Measurements from ENCODE around the gene RNASET2. TPM values are rescaled to one million over a fixed set of nuclear protein-coding genes. Genes with fewer than 3 reads are reported as not detected.

The RNASET2 gene
- polyA plus RNA-seq, 1 donor (not counting 4 experiments of a cell fraction or from before 2014, with no cell fraction given) = 21.5 TPM

- H3K4me2 ChIP-seq (ENCODE audit: control insufficient read depth, extremely low read depth, insufficient read depth, low read depth, low read length) = no peak overlapping the region
- no peaks in the 10 kb centered on the region for H3K4me1 ChIP-seq (ENCODE audit: control insufficient read depth, extremely low read depth, insufficient read depth, low read length)
- H3K9me3 ChIP-seq (ENCODE audit: control insufficient read depth, low read depth, low read length) = no peaks in the 10 kb centered on the region
- dilution Hi-C loops (cut with MboI; ENCODE audit: extremely low pct_ligation_motif_present, low sequenced_read_pairs) = no loop called here
- no peaks in the 10 kb centered on the region for H3K9me1 ChIP-seq (ENCODE audit: control insufficient read depth, extremely low read depth, insufficient read depth, low read length)
- DNase-seq (ENCODE audit: low read depth, low spot score) = no peak
- H3K27me3 ChIP-seq (ENCODE audit: control insufficient read depth, extremely low read depth, insufficient read depth, low read length) = no peaks in the 10 kb centered on the region
- TF ChIP-seq EZH2 (IDR thresholded peaks at IDR 0.05; ENCODE audit: low read length) (no peak), CTCF (optimal IDR thresholded peaks at IDR 0.05 in 1 of 3, IDR thresholded peaks at IDR 0.05 in 1 of 3, conservative IDR thresholded peaks at IDR 0.05 in 1 of 3; ENCODE audit: extremely low read depth in 1 of 3, insufficient read depth in 2 of 3, low read length in 3 of 3) (no peak)
- H3K36me3 ChIP-seq (ENCODE audit: control insufficient read depth in 2 of 2, extremely low read depth in 1 of 2, insufficient read depth in 2 of 2, low read length in 2 of 2) = no peaks in the 10 kb centered on the region
- no peak overlapping the region for H3K4me3 ChIP-seq (ENCODE audit: control insufficient read depth in 2 of 3, extremely low read depth in 1 of 3, insufficient read depth in 2 of 3, low read depth in 1 of 3, low read length in 3 of 3)
- H2AFZ ChIP-seq (ENCODE audit: control insufficient read depth, low read length) = no peak overlapping the region
- no peak overlapping the region for H3K9ac ChIP-seq (ENCODE audit: control insufficient read depth, extremely low read depth, insufficient read depth, low read length)
- no peaks in the 10 kb centered on the region for H4K20me1 ChIP-seq (ENCODE audit: control insufficient read depth, extremely low read depth, insufficient read depth, low read length)
- FAIRE-seq = no peak
- no peak overlapping the region for H3K27ac ChIP-seq (ENCODE audit: control insufficient read depth, insufficient read depth, low read length)
- H3K79me2 ChIP-seq (ENCODE audit: control insufficient read depth, insufficient read depth, low read length) = no peaks in the 10 kb centered on the region
Measured at GRCh38 chr6:166970776-166971175, 14.4 kb upstream of the RNASET2 start.

GRCh38 chr6:166970091-166970490 lies 13.7 kb upstream of the RNASET2 start:
- no peak overlapping the region for H3K4me3 ChIP-seq (ENCODE audit: control insufficient read depth in 2 of 3, extremely low read depth in 1 of 3, insufficient read depth in 2 of 3, low read depth in 1 of 3, low read length in 3 of 3)
- DNase-seq (ENCODE audit: low read depth, low spot score) = no peak
- FAIRE-seq = no peak
- H3K79me2 ChIP-seq (ENCODE audit: control insufficient read depth, insufficient read depth, low read length) = no peaks in the 10 kb centered on the region
- no peak overlapping the region for H3K27ac ChIP-seq (ENCODE audit: control insufficient read depth, insufficient read depth, low read length)
- H3K9me3 ChIP-seq (ENCODE audit: control insufficient read depth, low read depth, low read length) = no peaks in the 10 kb centered on the region
- dilution Hi-C loops (cut with MboI; ENCODE audit: extremely low pct_ligation_motif_present, low sequenced_read_pairs) = no loop called here
- H3K9ac ChIP-seq (ENCODE audit: control insufficient read depth, extremely low read depth, insufficient read depth, low read length) = no peak overlapping the region
- no peak for TF ChIP-seq CTCF (optimal IDR thresholded peaks at IDR 0.05 in 1 of 3, IDR thresholded peaks at IDR 0.05 in 1 of 3, conservative IDR thresholded peaks at IDR 0.05 in 1 of 3; ENCODE audit: extremely low read depth in 1 of 3, insufficient read depth in 2 of 3, low read length in 3 of 3)
- TF ChIP-seq EZH2 (IDR thresholded peaks at IDR 0.05; ENCODE audit: low read length) = no peak
- H2AFZ ChIP-seq (ENCODE audit: control insufficient read depth, low read length) = no peak overlapping the region
- no peaks in the 10 kb centered on the region for H3K4me1 ChIP-seq (ENCODE audit: control insufficient read depth, extremely low read depth, insufficient read depth, low read length)
- H3K4me2 ChIP-seq (ENCODE audit: control insufficient read depth, extremely low read depth, insufficient read depth, low read depth, low read length) = no peak overlapping the region
- H3K27me3 ChIP-seq (ENCODE audit: control insufficient read depth, extremely low read depth, insufficient read depth, low read length) = no peaks in the 10 kb centered on the region
- no peaks in the 10 kb centered on the region for H3K36me3 ChIP-seq (ENCODE audit: control insufficient read depth in 2 of 2, extremely low read depth in 1 of 2, insufficient read depth in 2 of 2, low read length in 2 of 2)
- H3K9me1 ChIP-seq (ENCODE audit: control insufficient read depth, extremely low read depth, insufficient read depth, low read length) = no peaks in the 10 kb centered on the region
- H4K20me1 ChIP-seq (ENCODE audit: control insufficient read depth, extremely low read depth, insufficient read depth, low read length) = no peaks in the 10 kb centered on the region

Data from keratinocyte (primary cell).